ENCODE results near the gene CPLX3.
A peak's percentile ranks its signal among the peaks of the same experiment; 100 is the strongest.

The CPLX3 gene

GRCh38 chr15:74778599-74778970 is 47.8 kb upstream of the CPLX3 start:
- H3K79me2 ChIP-seq (ENCODE audit: insufficient read depth, low read length) = peaks cover 21% of the 10 kb centered on the region
- H3K9me3 ChIP-seq (ENCODE audit: insufficient read depth, low read length, severe bottlenecking) = no peaks in the 10 kb centered on the region
- H3K27me3 ChIP-seq (ENCODE audit: insufficient read depth, low read length, poor library complexity) = no peaks in the 10 kb centered on the region
- no peak for ATAC-seq (ENCODE audit: insufficient read depth, low read depth)
- H3K4me1 ChIP-seq (ENCODE audit: insufficient read depth, low read length) = peaks cover 70% of the 10 kb centered on the region
- peak overlapping the region; percentile 95 for H3K27ac ChIP-seq (ENCODE audit: low read length)
- H3K4me2 ChIP-seq (ENCODE audit: insufficient read depth, low read length) = no peak overlapping the region
- no peak overlapping the region for H3K4me3 ChIP-seq (ENCODE audit: low read depth in 1 of 2, low read length in 2 of 2)
- peaks cover 2% of the 10 kb centered on the region; the same call in 1 of the 2 replicates for H3K36me3 ChIP-seq (ENCODE audit: insufficient read depth, low read length)
- H4K20me1 ChIP-seq (ENCODE audit: insufficient read depth, low read length) = peaks cover 19% of the 10 kb centered on the region
- H3K9ac ChIP-seq (ENCODE audit: low read depth, low read length) = no peak overlapping the region
- DNase-seq = no peak
- H2AFZ ChIP-seq (ENCODE audit: low read depth, low read length) = no peak overlapping the region
- TF ChIP-seq EZH2 (IDR thresholded peaks at IDR 0.05; ENCODE audit: borderline replicate concordance, low read depth, low read length, severe bottlenecking) (no peak), CTCF (IDR thresholded peaks at IDR 0.05; ENCODE audit: borderline replicate concordance, extremely low read depth, low read length, poor library complexity, severe bottlenecking) (no peak)

GRCh38 chr15:74779162-74779648 is 47.2 kb upstream of the CPLX3 start:
- H3K9ac ChIP-seq (ENCODE audit: low read depth, low read length) = no peak overlapping the region
- H3K79me2 ChIP-seq (ENCODE audit: insufficient read depth, low read length) = peaks cover 27% of the 10 kb centered on the region
- no peak overlapping the region for H2AFZ ChIP-seq (ENCODE audit: low read depth, low read length)
- peak overlapping the region; percentile 95; the same call in 1 of the 2 replicates for H3K27ac ChIP-seq (ENCODE audit: low read length)
- peaks cover 77% of the 10 kb centered on the region for H3K4me1 ChIP-seq (ENCODE audit: insufficient read depth, low read length)
- no peak for ATAC-seq (ENCODE audit: insufficient read depth, low read depth)
- H3K4me2 ChIP-seq (ENCODE audit: insufficient read depth, low read length) = no peak overlapping the region
- H3K4me3 ChIP-seq (ENCODE audit: low read depth in 1 of 2, low read length in 2 of 2) = no peak overlapping the region
- TF ChIP-seq CTCF (IDR thresholded peaks at IDR 0.05; ENCODE audit: borderline replicate concordance, extremely low read depth, low read length, poor library complexity, severe bottlenecking) (no peak), EZH2 (IDR thresholded peaks at IDR 0.05; ENCODE audit: borderline replicate concordance, low read depth, low read length, severe bottlenecking) (no peak)
- H4K20me1 ChIP-seq (ENCODE audit: insufficient read depth, low read length) = peaks cover 24% of the 10 kb centered on the region
- H3K9me3 ChIP-seq (ENCODE audit: insufficient read depth, low read length, severe bottlenecking) = no peaks in the 10 kb centered on the region
- no peaks in the 10 kb centered on the region for H3K27me3 ChIP-seq (ENCODE audit: insufficient read depth, low read length, poor library complexity)
- no peak for DNase-seq
- H3K36me3 ChIP-seq (ENCODE audit: insufficient read depth, low read length) = peaks cover 5% of the 10 kb centered on the region; the same call in 1 of the 2 replicates

GRCh38 chr15:74780523-74781430 is 45.6 kb upstream of the CPLX3 start:
- Histone ChIP-seq H3K4me1 (ENCODE audit: insufficient read depth, low read length) (peaks cover 90% of the 10 kb centered on the region), H3K9me3 (ENCODE audit: insufficient read depth, low read length, severe bottlenecking) (no peaks in the 10 kb centered on the region), H2AFZ (ENCODE audit: low read depth, low read length) (peak overlapping the region; percentile 42; the same call in 1 of the 2 replicates), H3K4me3 (ENCODE audit: low read depth in 1 of 2, low read length in 2 of 2) (peak overlapping the region in 1 of 2 experiments; percentile 96; a peak in 2 of 4 replicates), H3K36me3 (ENCODE audit: insufficient read depth, low read length) (peaks cover 15% of the 10 kb centered on the region), H3K79me2 (ENCODE audit: insufficient read depth, low read length) (peaks cover 43% of the 10 kb centered on the region), H3K9ac (ENCODE audit: low read depth, low read length) (peak overlapping the region; percentile 89), H3K27me3 (ENCODE audit: insufficient read depth, low read length, poor library complexity) (no peaks in the 10 kb centered on the region), H4K20me1 (ENCODE audit: insufficient read depth, low read length) (peaks cover 39% of the 10 kb centered on the region), H3K27ac (ENCODE audit: low read length) (peak overlapping the region; percentile 73), H3K4me2 (ENCODE audit: insufficient read depth, low read length) (peak overlapping the region; percentile 93)
- 0 out of 3 replicates have a peak, but pooled peaks have one; percentile 10 for ATAC-seq (ENCODE audit: insufficient read depth, low read depth)
- peak; percentile 39 for DNase-seq
- no peak for TF ChIP-seq EZH2 (IDR thresholded peaks at IDR 0.05; ENCODE audit: borderline replicate concordance, low read depth, low read length, severe bottlenecking)
- no peak for TF ChIP-seq CTCF (IDR thresholded peaks at IDR 0.05; ENCODE audit: borderline replicate concordance, extremely low read depth, low read length, poor library complexity, severe bottlenecking)

Measured in DND-41 (cell line).